HepG2 (cell line): ENCODE measurements around the gene RNF4. TPM values are rescaled to one million over a fixed set of nuclear protein-coding genes. Genes with fewer than 3 reads are reported as not detected.

Experiments
- AFF4 ChIP-seq: sonication (generic); formaldehyde crosslinking; IDR thresholded peaks from 2 replicates; pipeline ENCODE4 v1.4.0; 2020; ENCODE audit warnings: missing genetic modification reagents
- ATM ChIP-seq: fragments of 450-650 bp; IDR thresholded peaks from 2 replicates; pipeline ENCODE4 v1.7.1; 2017; ENCODE audit warnings: mild to moderate bottlenecking, borderline replicate concordance
- ETV5 ChIP-seq: IDR thresholded peaks from 2 replicates; pipeline ENCODE4 v1.6.1; 2018; ENCODE audit warnings: missing biosample characterization, missing genetic modification reagents, inconsistent platforms, borderline replicate concordance
- GLI4 ChIP-seq: sonication (generic); formaldehyde crosslinking; IDR thresholded peaks from 2 replicates; pipeline ENCODE4 v1.5.1; 2020; ENCODE audit warnings: missing genetic modification reagents, mild to moderate bottlenecking, moderate library complexity, borderline replicate concordance
- IRX3 ChIP-seq: sonication (generic); formaldehyde crosslinking; IDR thresholded peaks from 2 replicates; pipeline ENCODE4 v1.8.1; 2023; ENCODE audit warnings: mild to moderate bottlenecking, low read depth, missing genetic modification reagents, borderline replicate concordance
- KAT8 ChIP-seq: IDR thresholded peaks from 2 replicates; pipeline ENCODE4 v1.6.1; 2016; ENCODE audit warnings: missing genetic modification reagents, missing compliant biosample characterization
- MTERF4 ChIP-seq: sonication (generic); formaldehyde crosslinking; IDR thresholded peaks from 2 replicates; pipeline ENCODE4 v1.8.0; 2023; ENCODE audit warnings: mild to moderate bottlenecking, missing genetic modification reagents
- NR0B2 ChIP-seq: sonication (generic); formaldehyde crosslinking; IDR thresholded peaks from 2 replicates; pipeline ENCODE4 v1.4.0; 2020; ENCODE audit warnings: mild to moderate bottlenecking, missing genetic modification reagents
- RFX5 ChIP-seq: IDR thresholded peaks from 2 replicates; pipeline ENCODE4 v1.6.1; 2011; ENCODE audit warnings: low read depth, low read length, improper control_type of control experiment
- SATB2 ChIP-seq: sonication (generic); formaldehyde crosslinking; IDR thresholded peaks from 2 replicates; pipeline ENCODE4 v1.5.0; 2020; ENCODE audit warnings: missing genetic modification reagents
- TMF1 ChIP-seq: sonication (generic); formaldehyde crosslinking; IDR thresholded peaks from 2 replicates; pipeline ENCODE4 v1.8.1; 2022; ENCODE audit warnings: low read depth, missing genetic modification reagents
- TRIM24 ChIP-seq: sonication (generic); formaldehyde crosslinking; IDR thresholded peaks from 2 replicates; pipeline ENCODE4 v1.8.0; 2022; ENCODE audit warnings: mild to moderate bottlenecking, missing genetic modification reagents
- ZBTB2 ChIP-seq: sonication (generic); formaldehyde crosslinking; IDR thresholded peaks from 2 replicates; pipeline ENCODE4 v1.8.0; 2022; ENCODE audit warnings: low read depth, missing genetic modification reagents
- ZBTB7A ChIP-seq: sonication (generic); formaldehyde crosslinking; IDR thresholded peaks from 2 replicates; pipeline ENCODE4 v1.8.0; 2022; ENCODE audit warnings: mild to moderate bottlenecking, missing genetic modification reagents
- ZNF136 ChIP-seq: sonication (generic); formaldehyde crosslinking; IDR thresholded peaks from 2 replicates; pipeline ENCODE4 v1.8.1; 2022; ENCODE audit warnings: low read depth, mild to moderate bottlenecking, moderate library complexity, missing genetic modification reagents
- ZNF510 ChIP-seq: sonication (generic); formaldehyde crosslinking; IDR thresholded peaks from 2 replicates; pipeline ENCODE4 v1.4.0; 2020; ENCODE audit warnings: low read depth, mild to moderate bottlenecking, missing genetic modification reagents
- ZNF549 ChIP-seq: sonication (generic); formaldehyde crosslinking; IDR thresholded peaks from 2 replicates; pipeline ENCODE4 v1.5.0; 2020; ENCODE audit warnings: missing genetic modification reagents
- ZNF570 ChIP-seq: sonication (generic); formaldehyde crosslinking; IDR thresholded peaks from 2 replicates; pipeline ENCODE4 v1.4.0; 2020; ENCODE audit warnings: mild to moderate bottlenecking, missing genetic modification reagents, borderline replicate concordance
- ZNF740 ChIP-seq: sonication (generic); formaldehyde crosslinking; IDR thresholded peaks from 2 replicates; pipeline ENCODE4 v1.4.0; 2020; ENCODE audit warnings: missing genetic modification reagents
- ZNF776 ChIP-seq: sonication (generic); formaldehyde crosslinking; IDR thresholded peaks from 2 replicates; pipeline ENCODE4 v1.4.0; 2020; ENCODE audit warnings: mild to moderate bottlenecking, missing genetic modification reagents
- ZSCAN31 ChIP-seq: sonication (generic); formaldehyde crosslinking; IDR thresholded peaks from 2 replicates; pipeline ENCODE4 v1.5.0; 2020; ENCODE audit warnings: low read depth, mild to moderate bottlenecking, missing genetic modification reagents
- polyA plus RNA-seq, 8 experiments: library from polyadenylated mRNA; depleted of rRNA in 3 of 8; stranded (reverse) in 7 of 8; unstranded in 1 of 8; fragments of >200 nt; fragmentation: Illumina TruSeq in 4 of 8; extraction: Trizol in 4 of 8; gene quantifications; 2 replicates each; pipeline versions ENCODE4 v1.2.1 to v1.2.3, GENCODE V29; 2011 to 2016; ENCODE audit warnings: low read depth in 4 of 8, missing spikeins in 1 of 8, mixed read lengths in 1 of 8; ENCODE audit not compliant: insufficient read depth in 1 of 8
- total RNA-seq, 5 experiments: library from RNA; depleted of rRNA; stranded (reverse); fragments of >200 nt; fragmentation: Illumina TruSeq; extraction: Trizol; gene quantifications; 2 replicates each; pipeline ENCODE4 v1.2.3, GENCODE V29; 2016; ENCODE audit warnings: low read depth in 1 of 5

RNF4 gene
- total and polyA plus RNA-seq, 2 of the 13 experiments (the other 11 are each of a cell fraction or from before 2014, with no cell fraction given) = 38.1 to 45.1 TPM

GRCh38 chr4:2468456-2469191, at the start of gene RNF4 (continued):
- no peak for TF ChIP-seq MTERF4 (CRISPR knock-in tag)
- no peak for TF ChIP-seq NR0B2 (CRISPR knock-in tag)
- TF ChIP-seq ZNF510 (CRISPR knock-in tag) = no peak
- TF ChIP-seq ZNF776 (CRISPR knock-in tag) = no peak
- TF ChIP-seq ATM = no peak
- TF ChIP-seq ZSCAN31 (CRISPR knock-in tag) = 0 out of 2 replicates have a peak, but pooled peaks have one; percentile 13
- no peak; the same call in 1 of the 2 replicates for TF ChIP-seq ZBTB2 (CRISPR knock-in tag)
- TF ChIP-seq ETV5 = peak; percentile 10; the same call in 1 of the 2 replicates
- peak; percentile 68; the same call in 1 of the 2 replicates for TF ChIP-seq IRX3 (CRISPR knock-in tag)
- no peak for TF ChIP-seq RFX5
- no peak for TF ChIP-seq ZBTB7A (CRISPR knock-in tag)
- peak; percentile 97; the same call in 1 of the 2 replicates for TF ChIP-seq ZNF136 (CRISPR knock-in tag)
- TF ChIP-seq GLI4 (CRISPR knock-in tag) = peak; percentile 78; the same call in 1 of the 2 replicates
- TF ChIP-seq ZNF549 (CRISPR knock-in tag) = peak; percentile 68; the same call in 1 of the 2 replicates
- TF ChIP-seq ZNF570 = 0 out of 2 replicates have a peak, but pooled peaks have one; percentile 68
- no peak for TF ChIP-seq SATB2
- no peak for TF ChIP-seq ZNF740
- peak; percentile 82; the same call in 1 of the 2 replicates for TF ChIP-seq KAT8
- 0 out of 2 replicates have a peak, but pooled peaks have one; percentile 24 for TF ChIP-seq TMF1 (CRISPR knock-in tag)
- TF ChIP-seq TRIM24 (CRISPR knock-in tag) = no peak
- TF ChIP-seq AFF4 (CRISPR knock-in tag) = no peak
